Astrocyte (in vitro differentiated cells and primary cell): ENCODE data around the gene PRR15L.

Source experiments
- EZH2 ChIP-seq: IDR thresholded peaks from 2 replicates; pipeline ENCODE4 v1.6.1; 2012; ENCODE audit warnings: mild to moderate bottlenecking, low read length, inconsistent platforms; ENCODE audit not compliant: insufficient read depth
- TF ChIP-seq, protein P1 (sequence below): IDR thresholded peaks from 2 replicates; pipeline ENCODE4 v1.5.1; 2011; ENCODE audit warnings: low read depth, mild to moderate bottlenecking, inconsistent platforms, low read length, moderate library complexity; ENCODE audit not compliant: insufficient read depth

DNA sequence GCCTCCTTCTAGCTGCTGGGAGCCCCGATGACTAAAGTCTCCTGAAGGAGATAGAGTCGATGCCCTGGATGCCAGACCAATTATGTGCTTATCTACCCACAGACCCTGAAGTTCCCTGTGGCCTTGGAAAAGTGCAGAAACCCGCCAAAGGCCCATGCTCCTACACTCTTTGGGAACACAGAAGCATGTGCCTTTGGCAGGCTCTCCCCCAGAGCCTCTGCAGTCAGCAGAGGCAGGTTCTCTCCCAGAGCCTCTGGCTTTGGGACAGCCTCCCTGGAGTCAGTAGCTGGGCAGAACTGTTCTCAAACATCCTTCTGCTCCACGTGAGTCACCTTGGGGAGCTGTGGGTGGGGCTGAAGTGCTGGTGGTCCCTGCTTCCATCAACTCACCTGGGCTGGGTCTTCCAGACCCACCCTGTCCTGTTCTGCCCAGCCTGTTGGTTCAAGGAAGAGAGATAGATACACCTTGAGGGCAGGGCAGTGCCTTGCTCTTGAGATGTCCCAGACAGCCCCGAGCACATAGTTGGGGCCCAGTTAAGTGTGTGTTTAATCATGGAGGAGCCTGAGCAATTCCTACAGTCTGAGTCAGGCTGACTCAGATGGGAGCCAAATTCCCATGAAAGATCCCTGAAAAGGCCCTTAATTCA lies 10.0 kb upstream of the PRR15L start:
- TF ChIP-seq, protein P1, sequence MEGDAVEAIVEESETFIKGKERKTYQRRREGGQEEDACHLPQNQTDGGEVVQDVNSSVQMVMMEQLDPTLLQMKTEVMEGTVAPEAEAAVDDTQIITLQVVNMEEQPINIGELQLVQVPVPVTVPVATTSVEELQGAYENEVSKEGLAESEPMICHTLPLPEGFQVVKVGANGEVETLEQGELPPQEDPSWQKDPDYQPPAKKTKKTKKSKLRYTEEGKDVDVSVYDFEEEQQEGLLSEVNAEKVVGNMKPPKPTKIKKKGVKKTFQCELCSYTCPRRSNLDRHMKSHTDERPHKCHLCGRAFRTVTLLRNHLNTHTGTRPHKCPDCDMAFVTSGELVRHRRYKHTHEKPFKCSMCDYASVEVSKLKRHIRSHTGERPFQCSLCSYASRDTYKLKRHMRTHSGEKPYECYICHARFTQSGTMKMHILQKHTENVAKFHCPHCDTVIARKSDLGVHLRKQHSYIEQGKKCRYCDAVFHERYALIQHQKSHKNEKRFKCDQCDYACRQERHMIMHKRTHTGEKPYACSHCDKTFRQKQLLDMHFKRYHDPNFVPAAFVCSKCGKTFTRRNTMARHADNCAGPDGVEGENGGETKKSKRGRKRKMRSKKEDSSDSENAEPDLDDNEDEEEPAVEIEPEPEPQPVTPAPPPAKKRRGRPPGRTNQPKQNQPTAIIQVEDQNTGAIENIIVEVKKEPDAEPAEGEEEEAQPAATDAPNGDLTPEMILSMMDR = no peak
- TF ChIP-seq EZH2 = no peak
